NCI-H2029 (cell line): ENCODE data around the gene CALN1.
A peak's percentile ranks its signal among the peaks of the same experiment; 100 is the strongest.
"Not testable (repeated sequence)": the region's sequence is repeated elsewhere in the genome, so short reads cannot be mapped to it uniquely, and the experiment has no call there.

ENCODE experiments used
- DNase-seq: peaks from one replicate; lab custom pipeline; 2025; lab: John Stamatoyannopoulos, UW

The CALN1 gene

GRCh38 chr7:72412121-72412618 is at the start of gene CALN1:
Gene CALN1, minus strand, starts transcription at chr7:72412338.
- not testable (repeated sequence) for DNase-seq

- DNase-seq: no peak
These were observed 41.3 kb upstream of the CALN1 start for GRCh38 chr7:72453471-72453870.

- DNase-seq: no peak
These were observed 35.5 kb upstream of the CALN1 start for GRCh38 chr7:72447465-72448204.

GRCh38 chr7:72446591-72447462 is 34.7 kb upstream of the CALN1 start:
- DNase-seq: no peak

DNA sequence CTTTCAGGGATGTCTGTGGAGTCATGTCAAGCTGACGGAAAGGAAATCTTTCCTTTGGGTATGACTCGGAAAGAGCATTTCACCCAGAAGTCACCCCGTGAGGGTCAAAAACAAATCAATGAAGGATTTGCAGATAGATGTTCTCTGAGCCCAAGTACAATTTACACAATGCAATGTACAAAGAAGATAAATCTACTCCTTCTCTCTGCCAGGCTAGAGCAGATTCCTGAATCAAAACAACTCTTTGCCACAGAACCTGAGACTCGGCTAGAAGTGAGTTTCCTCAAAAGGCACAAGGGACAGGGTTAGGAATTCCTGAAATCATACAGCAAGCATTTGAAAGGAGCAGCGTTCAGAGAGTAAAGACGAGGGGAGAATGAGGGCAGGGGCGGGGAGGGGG is 34.0 kb upstream of the CALN1 start:
- no peak for DNase-seq

- DNase-seq: no peak
These were observed 33.4 kb upstream of the CALN1 start for GRCh38 chr7:72445580-72445979.

- no peak for DNase-seq
These were observed 32.9 kb upstream of the CALN1 start for GRCh38 chr7:72445075-72445474.

DNA sequence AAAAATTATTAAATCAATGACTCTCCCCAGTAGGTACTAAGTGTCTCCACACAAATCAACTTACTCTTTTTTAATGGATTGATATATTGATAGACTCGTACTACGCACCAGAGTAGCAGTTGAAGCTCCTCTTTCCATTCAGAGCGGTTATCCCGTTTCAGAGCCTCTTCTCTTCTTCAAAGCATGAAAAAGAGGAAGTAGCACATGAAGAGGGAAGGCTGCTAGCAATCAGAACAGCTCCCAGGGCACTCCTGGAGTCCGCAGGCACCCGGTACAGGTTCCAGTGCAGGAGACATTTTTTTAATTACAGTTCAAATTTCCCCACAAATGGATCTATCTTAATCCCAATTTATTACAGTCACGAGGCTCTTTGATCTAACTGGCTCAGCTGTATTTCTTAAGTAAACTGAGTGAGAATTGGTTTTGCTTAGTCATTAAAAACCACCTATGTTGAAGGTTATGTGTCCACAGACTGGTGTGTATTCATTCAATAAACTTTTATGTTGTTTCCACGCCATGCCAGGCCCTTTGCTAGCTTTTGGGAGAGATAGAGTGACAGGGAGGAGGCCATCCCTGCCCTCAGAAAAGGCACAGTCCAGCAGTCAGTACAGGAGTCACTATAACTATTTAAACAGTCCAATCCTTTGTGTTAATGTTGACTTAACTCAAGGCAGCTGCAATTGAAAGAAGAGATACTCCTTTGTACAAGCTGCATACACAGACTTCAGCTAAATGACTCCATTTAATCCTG is 32.1 kb upstream of the CALN1 start:
- peak; percentile 69 for DNase-seq

DNA sequence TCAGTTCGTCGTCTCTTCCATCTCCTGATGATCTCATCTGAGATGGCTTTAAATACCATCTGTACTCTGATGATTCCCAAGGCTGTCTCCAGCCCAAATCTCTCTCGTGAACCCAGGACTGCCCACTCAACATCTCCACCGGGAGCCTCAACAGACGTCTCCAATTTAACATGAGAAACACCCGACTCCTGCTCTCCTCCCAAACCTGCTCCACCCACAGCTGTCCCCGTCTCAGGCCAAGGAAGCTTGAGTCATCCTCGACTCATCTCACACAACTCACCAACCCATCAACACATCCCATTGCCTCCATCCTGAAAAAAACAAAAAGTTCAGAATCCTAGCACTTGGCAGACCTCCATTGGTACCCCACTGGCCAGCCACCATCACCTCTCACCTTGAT is 29.7 kb upstream of the CALN1 start:
- DNase-seq: no peak

GRCh38 chr7:72438491-72438890 is 26.4 kb upstream of the CALN1 start:
- no peak for DNase-seq

- no peak for DNase-seq
These were observed 25.5 kb upstream of the CALN1 start for GRCh38 chr7:72437610-72438009.

DNA sequence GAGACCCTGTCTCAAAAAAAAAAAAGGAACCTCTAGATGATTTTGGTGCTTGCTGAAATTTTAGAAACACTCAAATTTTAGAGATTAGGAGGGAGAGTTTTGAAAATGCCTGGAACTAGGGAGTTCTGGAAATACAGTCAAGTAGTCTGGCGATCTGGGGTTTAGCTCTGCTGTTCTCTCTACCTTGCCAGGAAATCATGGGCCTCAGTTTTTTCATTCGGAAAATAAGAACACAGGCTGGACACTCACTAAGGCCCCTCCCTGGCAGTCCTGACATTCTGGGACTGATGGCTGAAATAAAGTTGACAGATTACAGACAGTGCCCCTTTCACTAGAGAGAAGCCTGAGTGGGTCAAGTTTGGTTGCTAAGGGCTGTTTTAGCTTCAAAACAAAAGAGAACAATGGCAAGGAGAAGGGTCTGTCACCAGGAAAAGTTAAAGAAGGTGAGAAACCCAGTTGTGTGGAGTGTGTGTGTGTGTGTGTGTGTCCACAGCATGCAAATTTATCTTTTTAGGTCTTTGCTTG is 25.0 kb upstream of the CALN1 start:
- DNase-seq: no peak

DNA sequence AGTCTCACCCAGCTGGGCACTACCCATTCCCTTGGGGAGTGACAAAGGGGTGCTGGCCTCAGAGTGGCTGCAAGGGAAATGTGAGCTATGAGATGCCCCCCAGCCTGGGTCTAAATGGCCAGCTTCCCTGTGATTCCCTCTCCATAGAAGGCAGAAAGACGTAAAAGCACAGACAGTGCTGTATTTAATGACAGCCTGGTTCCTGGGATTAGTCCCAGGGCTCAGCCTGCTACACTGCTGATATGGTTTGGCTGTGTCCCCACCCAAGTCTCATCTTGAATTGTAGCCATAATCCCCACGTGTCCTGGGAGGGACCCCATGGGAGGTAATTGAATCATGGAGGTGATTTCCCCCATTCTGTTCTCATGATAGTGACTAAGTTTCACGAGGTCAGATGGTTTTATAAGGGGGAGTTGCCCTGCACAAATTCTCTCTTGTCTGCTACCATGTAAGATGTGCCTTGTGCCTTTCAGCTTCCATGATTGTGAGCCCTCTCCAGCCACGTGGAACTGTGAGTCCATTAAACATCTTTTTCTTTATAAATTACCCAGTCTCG is 23.9 kb upstream of the CALN1 start:
- no peak for DNase-seq

GRCh38 chr7:72435366-72435765 is 23.2 kb upstream of the CALN1 start:
- DNase-seq: no peak

- peak; percentile 8 for DNase-seq
These were observed 18.4 kb upstream of the CALN1 start for GRCh38 chr7:72430531-72430930.

- DNase-seq: no peak
These were observed 17.2 kb upstream of the CALN1 start for GRCh38 chr7:72429316-72429715.

DNA sequence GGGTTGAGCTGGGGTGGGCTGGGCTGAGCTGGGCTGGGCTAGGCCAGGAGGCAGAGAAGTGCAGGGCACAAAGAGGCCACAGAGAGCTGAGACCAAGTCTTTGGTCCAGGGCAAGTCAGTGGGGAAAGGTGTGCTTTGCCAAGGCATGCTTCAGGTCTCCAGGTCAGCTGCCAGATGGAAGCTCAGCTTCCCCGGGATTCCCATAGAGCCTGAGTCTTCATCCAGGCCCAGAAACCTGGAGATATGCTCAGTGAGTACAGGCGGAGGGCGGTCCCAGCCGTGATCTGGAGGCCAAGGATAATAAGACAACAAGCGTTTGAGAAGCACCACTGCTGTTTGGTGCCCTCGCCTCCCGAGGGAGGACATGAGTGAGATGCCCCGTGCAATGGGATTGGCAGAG is 4.7 kb upstream of the CALN1 start:
- DNase-seq: no peak

DNA sequence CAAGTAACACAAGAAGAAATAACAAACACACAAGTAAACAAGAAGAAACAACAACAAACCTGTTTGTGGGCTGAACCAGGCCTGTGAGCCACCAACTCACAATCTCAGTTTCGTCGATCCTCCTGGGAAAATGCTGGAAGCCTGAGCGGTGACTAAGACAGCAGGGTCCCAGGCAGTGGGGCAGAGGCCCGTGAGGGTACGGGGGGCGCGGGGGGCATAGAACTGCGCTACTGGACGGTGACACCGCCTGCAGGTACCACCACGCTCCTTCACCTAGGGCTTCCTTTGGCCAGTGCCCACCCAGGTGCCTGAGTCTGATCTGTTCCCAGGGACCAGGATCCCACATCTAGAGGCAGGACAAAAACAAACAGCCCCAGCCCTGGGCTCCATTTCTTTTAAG is 3.4 kb upstream of the CALN1 start:
- DNase-seq: no peak

DNA sequence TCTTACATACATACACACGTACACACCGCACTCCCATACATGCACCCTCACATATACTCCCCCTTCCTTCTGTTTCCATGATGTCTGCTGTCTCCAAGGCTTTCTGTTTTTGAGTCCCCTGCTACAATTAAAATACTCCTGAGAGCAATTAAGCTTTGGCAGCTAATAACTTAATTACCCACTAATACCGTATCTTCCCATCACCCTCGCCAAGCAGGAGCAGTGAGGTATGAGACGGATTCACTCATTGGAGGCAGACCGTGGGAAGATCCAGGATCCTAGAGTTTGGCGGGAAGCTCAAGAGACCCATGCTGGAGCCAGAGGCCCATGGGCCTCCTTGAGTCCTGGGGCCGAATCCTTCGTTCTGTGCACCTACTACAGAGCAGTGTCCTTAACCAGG is 1.7 kb upstream of the CALN1 start:
- no peak for DNase-seq

GRCh38 chr7:72413290-72413689 is 1.2 kb upstream of the CALN1 start:
- DNase-seq: no peak

DNA sequence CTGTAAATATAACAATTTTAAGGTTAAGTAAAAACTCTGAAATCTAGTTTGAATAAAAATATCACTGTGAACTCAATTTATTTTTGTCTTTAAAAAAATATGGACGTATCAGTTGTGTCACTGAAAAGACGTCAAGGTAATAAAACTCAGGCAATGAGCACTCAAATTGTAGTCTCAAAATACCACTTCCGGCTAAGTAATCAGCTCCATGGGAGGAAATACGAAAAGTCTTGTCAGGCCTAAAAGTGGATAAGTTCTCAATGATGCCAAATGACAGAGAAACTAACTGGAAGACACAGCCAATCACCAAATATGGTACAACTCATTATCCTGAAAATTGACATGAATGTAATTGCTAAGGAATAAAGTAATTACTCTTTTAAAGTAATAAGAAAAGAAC is 719 bp downstream of the CALN1 start:
- DNase-seq: no peak

DNA sequence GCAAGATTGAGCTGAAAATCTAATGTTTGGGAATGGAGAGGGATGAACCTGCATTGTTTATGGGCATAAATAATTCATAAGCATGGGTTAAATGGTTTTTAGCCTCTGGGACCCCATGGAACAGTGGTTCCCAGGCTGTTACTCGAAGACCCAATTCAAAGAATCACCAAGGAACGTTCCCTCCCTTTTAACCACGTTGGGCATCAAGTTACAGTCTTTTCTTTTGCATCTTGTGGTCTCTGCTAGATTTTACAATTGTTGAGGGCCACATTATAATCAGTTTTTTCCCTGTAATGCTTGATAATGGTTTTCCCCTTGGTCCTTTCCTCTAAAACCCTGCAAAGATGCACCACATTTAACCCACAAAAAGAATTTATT is 2.5 kb downstream of the CALN1 start:
- DNase-seq: no peak
